Measurements from ENCODE around the gene WDR70. TPM values are rescaled to one million over a fixed set of nuclear protein-coding genes. Genes with fewer than 3 reads are reported as not detected.
"Not testable (repeated sequence)": the region's sequence is repeated elsewhere in the genome, so short reads cannot be mapped to it uniquely, and the experiment has no call there.

The WDR70 gene
- total RNA-seq, 1 donor from 2014 or later: 32.7 TPM

DNA sequence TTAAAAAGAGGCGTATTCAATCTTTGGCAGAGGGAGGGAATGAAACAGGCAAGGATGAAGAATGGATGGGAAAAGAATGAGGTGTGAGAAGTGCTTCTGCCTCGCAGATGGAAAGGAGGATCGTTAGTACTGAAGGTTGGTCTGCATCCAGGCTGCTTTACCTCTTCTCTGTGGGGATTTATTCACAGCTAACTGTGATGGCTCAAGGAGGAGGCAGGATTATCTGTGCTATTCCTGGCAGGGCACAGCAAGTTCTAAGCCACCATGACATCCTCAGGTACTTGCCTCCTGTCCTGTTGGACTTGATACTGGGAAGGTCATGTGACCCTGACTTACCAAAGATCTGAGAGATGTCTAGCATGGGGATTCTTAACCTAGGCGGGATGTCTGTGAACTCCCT lies 376.5 kb downstream of the WDR70 start:
- intact Hi-C loops (cut with micrococcal nuclease): no loop called here

DNA sequence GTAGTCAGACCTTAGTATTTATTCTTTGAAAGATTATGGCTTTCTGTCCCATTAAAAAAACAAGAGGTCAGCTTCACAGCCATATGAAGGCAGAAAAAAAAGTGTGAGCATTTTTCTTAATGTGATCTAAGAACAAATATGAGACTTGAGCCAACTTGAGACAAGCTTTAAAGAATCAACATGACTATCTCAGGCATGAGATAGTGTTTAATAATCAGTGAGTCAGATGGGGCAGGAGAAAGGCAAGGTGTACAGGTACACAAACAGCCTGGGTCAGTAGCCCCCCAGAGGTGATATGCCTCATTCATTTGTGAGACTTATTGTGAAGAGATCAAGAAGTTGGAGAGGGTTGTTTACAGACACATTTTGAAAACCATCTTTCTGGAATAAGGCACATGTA lies 377.1 kb downstream of the WDR70 start:
- intact Hi-C loops (cut with micrococcal nuclease): no loop called here

GRCh38 chr5:37757980-37758582 lies 379.0 kb downstream of the WDR70 start:
- intact Hi-C loops (cut with micrococcal nuclease): no loop called here

- intact Hi-C loops (cut with micrococcal nuclease): no loop called here
These were observed 388.1 kb downstream of the WDR70 start for GRCh38 chr5:37767251-37767650.

GRCh38 chr5:37767961-37768360 lies 388.8 kb downstream of the WDR70 start:
- intact Hi-C loops (cut with micrococcal nuclease): no loop called here

GRCh38 chr5:37768371-37768770 lies 389.3 kb downstream of the WDR70 start:
- intact Hi-C loops (cut with micrococcal nuclease): no loop called here

- intact Hi-C loops (cut with micrococcal nuclease): no loop called here
These were observed 390.0 kb downstream of the WDR70 start for GRCh38 chr5:37769108-37769507.

DNA sequence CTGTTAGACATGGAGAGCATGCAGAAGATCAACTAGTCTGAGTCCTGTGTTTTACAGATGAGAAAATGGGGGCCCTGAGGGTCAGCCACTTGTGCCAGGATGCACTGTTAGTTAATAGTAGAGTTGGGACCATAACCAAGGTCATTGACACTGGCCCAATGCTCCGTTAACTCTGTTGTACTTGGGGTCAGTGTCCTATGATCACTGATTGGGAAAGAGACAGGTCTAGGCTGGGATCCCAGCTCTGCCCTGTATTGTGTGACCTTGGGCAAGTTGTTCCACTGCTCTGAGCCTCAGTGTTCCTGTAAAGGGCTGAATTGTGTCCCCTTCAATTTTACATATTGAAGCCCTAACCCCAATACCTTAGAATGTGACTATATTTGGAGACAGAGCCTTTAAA lies 390.7 kb downstream of the WDR70 start:
- intact Hi-C loops (cut with micrococcal nuclease): no loop called here

GRCh38 chr5:37770786-37771185 lies 391.7 kb downstream of the WDR70 start:
- intact Hi-C loops (cut with micrococcal nuclease): no loop called here

GRCh38 chr5:37771203-37771611 lies 392.1 kb downstream of the WDR70 start:
- intact Hi-C loops (cut with micrococcal nuclease): no loop called here

GRCh38 chr5:37771731-37772130 lies 392.6 kb downstream of the WDR70 start:
- intact Hi-C loops (cut with micrococcal nuclease): no loop called here

- intact Hi-C loops (cut with micrococcal nuclease): no loop called here
These were observed 393.1 kb downstream of the WDR70 start for GRCh38 chr5:37772255-37772654.

GRCh38 chr5:37773809-37774208 lies 394.7 kb downstream of the WDR70 start:
- intact Hi-C loops (cut with micrococcal nuclease): no loop called here

GRCh38 chr5:37774912-37775483 lies 395.9 kb downstream of the WDR70 start:
- intact Hi-C loops (cut with micrococcal nuclease): no loop called here

DNA sequence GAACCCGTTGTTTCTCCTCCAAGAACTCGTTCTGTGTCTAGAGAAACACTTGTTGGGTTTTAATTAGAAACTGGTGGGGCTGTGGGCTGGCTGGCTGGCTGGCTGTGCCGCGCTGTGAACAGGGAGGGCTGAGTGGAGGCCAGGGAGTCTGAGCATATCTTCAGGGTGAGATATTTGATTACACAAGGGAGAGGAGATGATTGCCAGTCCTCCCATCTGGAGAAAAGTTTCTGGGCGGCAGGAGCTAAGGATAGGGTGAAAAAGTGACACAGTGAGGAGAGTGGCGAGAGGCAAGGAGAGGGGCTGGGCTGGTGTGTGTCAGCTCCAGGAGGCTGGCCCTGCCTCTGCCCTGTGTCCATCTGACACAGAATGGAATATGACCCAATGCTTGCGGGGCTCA lies 397.7 kb downstream of the WDR70 start:
- intact Hi-C loops (cut with micrococcal nuclease): no loop called here

- intact Hi-C loops (cut with micrococcal nuclease): no loop called here
These were observed 398.5 kb downstream of the WDR70 start for GRCh38 chr5:37777432-37778130.

GRCh38 chr5:37781409-37781808 lies 402.3 kb downstream of the WDR70 start:
- intact Hi-C loops (cut with micrococcal nuclease): not testable (repeated sequence)

GRCh38 chr5:37786416-37786815 lies 407.3 kb downstream of the WDR70 start:
- intact Hi-C loops (cut with micrococcal nuclease): no loop called here

- intact Hi-C loops (cut with micrococcal nuclease): no loop called here
These were observed 407.9 kb downstream of the WDR70 start for GRCh38 chr5:37786862-37787519.

DNA sequence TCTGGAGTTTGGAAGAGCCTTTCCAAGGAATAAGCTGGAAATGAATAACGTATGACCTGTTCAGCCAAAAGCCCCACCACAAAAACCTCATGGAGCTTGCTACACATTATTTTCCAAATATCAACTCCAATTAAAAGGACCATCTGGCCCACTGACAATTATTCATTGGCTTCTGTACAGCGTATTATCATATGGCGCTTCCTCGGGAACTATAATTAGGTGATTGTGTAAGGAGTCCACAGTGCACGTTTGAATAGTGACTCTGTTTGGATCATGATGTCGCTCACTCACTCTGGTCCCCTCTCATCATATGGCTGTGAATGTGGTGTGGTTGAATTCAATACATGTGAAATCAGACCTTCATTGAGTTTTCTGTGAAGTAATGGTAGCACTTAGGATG lies 408.6 kb downstream of the WDR70 start:
- intact Hi-C loops (cut with micrococcal nuclease): no loop called here

DNA sequence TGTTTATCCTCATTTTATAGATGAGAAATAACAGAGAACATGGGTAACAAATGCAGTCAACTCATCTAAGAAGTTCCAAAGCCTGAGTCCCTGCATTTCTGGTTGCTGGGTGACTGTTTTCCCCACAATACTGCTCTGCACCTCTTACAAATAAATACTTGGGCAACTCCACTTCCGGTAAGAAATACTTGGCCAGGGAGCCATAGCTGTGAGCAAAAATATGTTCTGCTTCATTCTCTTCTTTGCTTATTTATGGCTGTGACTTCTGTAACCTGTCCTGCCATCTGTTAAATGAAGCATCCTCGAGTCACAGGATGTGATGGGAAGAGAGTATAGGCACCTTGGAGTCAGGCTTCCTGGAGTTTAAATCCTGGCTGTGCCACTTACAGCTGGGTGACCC lies 410.9 kb downstream of the WDR70 start:
- intact Hi-C loops (cut with micrococcal nuclease): no loop called here

- intact Hi-C loops (cut with micrococcal nuclease): no loop called here
These were observed 412.2 kb downstream of the WDR70 start for GRCh38 chr5:37791321-37791720.
